Nephron progenitor cell (in vitro differentiated cells): ENCODE data around the gene OVCH2.

Source experiments
- DNase-seq: peaks from one replicate; pipeline ENCODE4 v3.0.0; 2021
- H3K27ac Mint-ChIP-seq: 2 replicates; pipeline ENCODE4 v1.8.0; 2021; ENCODE audit warnings: mild to moderate bottlenecking, moderate library complexity, mixed read lengths
- H3K27me3 Mint-ChIP-seq: 2 replicates; pipeline ENCODE4 v1.8.0; 2021; ENCODE audit warnings: mild to moderate bottlenecking, low read depth, mixed read lengths; ENCODE audit not compliant: poor library complexity
- H3K36me3 Mint-ChIP-seq: 2 replicates; pipeline ENCODE4 v1.8.0; 2021; ENCODE audit warnings: low read depth, mixed read lengths
- H3K4me1 Mint-ChIP-seq: 2 replicates; pipeline ENCODE4 v1.8.0; 2021; ENCODE audit warnings: mixed read lengths
- H3K4me3 Mint-ChIP-seq: 2 replicates; pipeline ENCODE4 v1.8.0; 2021; ENCODE audit warnings: mild to moderate bottlenecking, moderate library complexity, mixed read lengths
- H3K9me3 Mint-ChIP-seq: 2 replicates; pipeline ENCODE4 v1.8.0; 2021; ENCODE audit warnings: mild to moderate bottlenecking, moderate library complexity, mixed read lengths
- CTCF ChIP-seq: fragments of 200-600 bp; sonication (generic); IDR thresholded peaks from 2 replicates; pipeline ENCODE4 v1.5.0; 2021; ENCODE audit warnings: antibody characterized with exemption

The OVCH2 gene

DNA sequence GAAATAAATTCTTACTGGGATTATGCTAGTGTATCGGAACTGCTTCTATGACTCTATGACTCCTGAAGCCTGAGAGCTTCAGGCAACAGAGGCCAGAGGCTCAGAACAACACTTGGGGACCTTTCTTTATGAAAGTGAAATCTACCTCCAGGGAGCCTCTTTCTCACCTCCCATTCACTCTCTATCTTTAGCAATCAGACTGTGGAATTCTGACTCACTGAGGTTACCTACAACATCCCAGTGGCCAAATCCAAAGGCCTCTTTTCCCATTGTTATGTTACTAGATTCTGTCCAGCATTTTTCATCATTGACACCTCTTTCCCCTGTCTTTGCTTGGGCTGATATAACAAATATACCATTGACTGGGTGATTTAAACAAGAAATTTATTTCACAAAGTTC, 18.9 kb downstream of the OVCH2 start:
- H3K36me3 Mint-ChIP-seq = no peaks in the 10 kb centered on the region
- no peak overlapping the region for H3K4me3 Mint-ChIP-seq
- TF ChIP-seq CTCF = no peak
- H3K4me1 Mint-ChIP-seq = peaks cover 19% of the 10 kb centered on the region
- no peaks in the 10 kb centered on the region for H3K27me3 Mint-ChIP-seq
- no peak for DNase-seq
- H3K27ac Mint-ChIP-seq = no peak overlapping the region
- H3K9me3 Mint-ChIP-seq = no peaks in the 10 kb centered on the region

DNA sequence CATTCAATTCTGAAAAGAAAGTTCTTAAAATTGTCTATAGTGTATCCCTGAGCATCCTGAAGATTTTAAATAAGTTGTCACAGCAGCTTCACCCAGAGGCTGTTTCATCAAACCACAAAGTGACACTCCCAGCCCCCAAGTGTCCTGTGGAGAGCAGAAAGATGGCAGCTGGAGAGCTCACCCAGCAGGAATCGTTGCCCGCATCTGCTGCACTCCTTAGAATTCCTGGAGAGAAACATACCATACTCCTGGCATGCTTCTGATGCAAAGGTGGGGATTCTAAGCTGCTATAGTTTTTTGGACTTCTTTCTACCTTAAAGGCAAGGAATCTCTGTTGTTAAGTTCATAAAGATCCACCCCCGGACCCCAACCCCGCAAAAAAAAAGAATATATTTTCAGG, 19.5 kb downstream of the OVCH2 start:
- TF ChIP-seq CTCF = no peak
- Mint-ChIP-seq H3K27ac (no peak overlapping the region), H3K4me1 (peaks cover 13% of the 10 kb centered on the region), H3K9me3 (no peaks in the 10 kb centered on the region), H3K36me3 (no peaks in the 10 kb centered on the region), H3K27me3 (no peaks in the 10 kb centered on the region), H3K4me3 (no peak overlapping the region)
- DNase-seq = no peak

GRCh38 chr11:7683571-7683970, 22.7 kb downstream of the OVCH2 start:
- TF ChIP-seq CTCF = no peak
- peaks cover 8% of the 10 kb centered on the region for H3K4me1 Mint-ChIP-seq
- H3K4me3 Mint-ChIP-seq = no peak overlapping the region
- H3K27ac Mint-ChIP-seq = no peak overlapping the region
- H3K36me3 Mint-ChIP-seq = no peaks in the 10 kb centered on the region
- DNase-seq = no peak
- H3K9me3 Mint-ChIP-seq = peaks cover 6% of the 10 kb centered on the region
- peaks cover 9% of the 10 kb centered on the region for H3K27me3 Mint-ChIP-seq

DNA sequence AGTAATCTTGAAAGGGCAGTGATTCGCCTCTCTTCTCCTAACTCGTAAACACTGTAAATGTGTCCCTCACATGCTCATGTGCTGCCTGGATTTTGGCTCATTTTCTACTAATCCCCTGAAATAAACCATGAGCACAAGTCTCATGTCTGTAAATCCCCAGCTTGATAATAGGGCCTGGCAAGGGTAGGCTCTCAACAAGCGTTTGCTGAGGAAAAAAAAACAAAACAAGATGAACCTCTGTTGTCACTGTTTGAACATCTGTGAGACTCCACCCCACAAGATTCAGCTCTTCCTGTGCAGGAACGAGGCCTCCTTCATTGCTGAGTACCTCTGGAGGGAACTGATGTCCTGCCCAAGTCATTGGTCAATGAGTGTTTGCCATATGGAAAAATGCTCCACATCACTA, 28.5 kb downstream of the OVCH2 start:
- TF ChIP-seq CTCF = no peak
- H3K27ac Mint-ChIP-seq = peak overlapping the region; percentile 98
- peaks cover 32% of the 10 kb centered on the region for H3K9me3 Mint-ChIP-seq
- DNase-seq = no peak
- H3K4me3 Mint-ChIP-seq = no peak overlapping the region
- peaks cover 30% of the 10 kb centered on the region for H3K36me3 Mint-ChIP-seq
- H3K4me1 Mint-ChIP-seq = peaks cover 47% of the 10 kb centered on the region
- H3K27me3 Mint-ChIP-seq = peaks cover 17% of the 10 kb centered on the region

GRCh38 chr11:7677071-7677470, 29.2 kb downstream of the OVCH2 start:
- H3K4me3 Mint-ChIP-seq = no peak overlapping the region
- peaks cover 17% of the 10 kb centered on the region for H3K27me3 Mint-ChIP-seq
- H3K36me3 Mint-ChIP-seq = peaks cover 30% of the 10 kb centered on the region
- H3K4me1 Mint-ChIP-seq = peaks cover 54% of the 10 kb centered on the region
- peak overlapping the region; percentile 64 for H3K27ac Mint-ChIP-seq
- H3K9me3 Mint-ChIP-seq = peaks cover 32% of the 10 kb centered on the region
- no peak for TF ChIP-seq CTCF
- DNase-seq = no peak

GRCh38 chr11:7675631-7676030, 30.6 kb downstream of the OVCH2 start:
- Mint-ChIP-seq H3K27me3 (peaks cover 13% of the 10 kb centered on the region), H3K9me3 (peaks cover 29% of the 10 kb centered on the region), H3K4me3 (peak overlapping the region; percentile 83), H3K4me1 (peaks cover 67% of the 10 kb centered on the region), H3K36me3 (peaks cover 30% of the 10 kb centered on the region), H3K27ac (no peak overlapping the region)
- no peak for DNase-seq
- no peak for TF ChIP-seq CTCF
